NCI-H187 (cell line): ENCODE data around the gene ZMYND15.

Experiments
- DNase-seq, 2 experiments: peaks; one replicate each; lab custom pipeline; 2025; lab: John Stamatoyannopoulos, UW

The ZMYND15 gene

GRCh38 chr17:4715063-4715744 lies 24.4 kb upstream of the ZMYND15 start:
- DNase-seq: no peak

DNA sequence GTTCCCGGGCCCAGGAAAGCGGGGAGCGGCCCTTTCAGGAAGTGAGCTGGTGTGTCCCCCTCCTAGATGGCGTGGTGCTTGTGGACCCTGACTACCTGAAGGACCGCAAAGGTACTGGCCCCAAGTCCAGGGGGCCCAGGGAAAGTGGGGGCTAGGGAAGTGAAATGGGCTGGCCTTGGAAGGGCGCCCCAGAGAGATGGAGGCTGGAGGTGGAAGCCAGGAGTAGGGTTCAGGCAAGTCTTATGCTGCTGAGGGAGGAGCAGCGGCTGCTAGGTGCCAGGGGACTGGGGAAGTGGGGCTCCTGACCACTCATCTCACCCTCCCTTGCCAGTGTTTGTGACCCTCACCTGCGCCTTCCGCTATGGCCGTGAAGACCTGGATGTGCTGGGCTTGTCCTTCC lies 23.6 kb upstream of the ZMYND15 start:
- DNase-seq: no peak

GRCh38 chr17:4717791-4718190 lies 21.8 kb upstream of the ZMYND15 start:
- DNase-seq: no peak

DNA sequence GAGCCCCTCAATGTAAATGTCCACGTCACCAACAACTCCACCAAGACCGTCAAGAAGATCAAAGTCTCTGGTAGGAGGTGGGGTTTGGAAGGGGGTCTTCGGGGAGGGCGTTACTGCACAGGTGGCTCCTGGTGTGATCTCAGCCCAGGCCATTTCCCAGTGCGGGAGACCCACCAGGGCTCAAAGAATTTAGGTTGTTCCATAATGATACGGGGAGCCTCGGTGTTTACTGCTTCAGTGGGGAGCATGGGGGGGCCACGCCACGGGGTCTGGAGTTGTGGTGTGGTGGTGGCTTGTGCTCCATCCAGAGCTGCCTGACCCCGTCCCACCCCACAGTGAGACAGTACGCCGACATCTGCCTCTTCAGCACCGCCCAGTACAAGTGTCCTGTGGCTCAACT lies 21.4 kb upstream of the ZMYND15 start:
- DNase-seq: no peak

DNA sequence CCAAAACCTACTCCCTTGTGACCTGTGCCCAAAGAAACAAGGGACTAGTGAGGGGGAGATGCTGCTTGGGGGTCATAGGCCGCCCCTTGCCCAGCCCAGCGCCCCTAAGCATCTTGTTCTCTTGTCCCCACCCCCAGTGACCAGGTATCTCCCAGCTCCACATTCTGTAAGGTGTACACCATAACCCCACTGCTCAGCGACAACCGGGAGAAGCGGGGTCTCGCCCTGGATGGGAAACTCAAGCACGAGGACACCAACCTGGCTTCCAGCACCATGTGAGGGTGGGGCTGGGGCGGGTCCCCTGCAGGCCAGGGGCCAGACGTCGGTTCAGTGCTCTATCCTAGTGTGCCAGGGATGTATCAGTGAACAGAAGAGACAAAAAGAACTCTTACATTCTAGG lies 20.5 kb upstream of the ZMYND15 start:
- DNase-seq: no peak

DNA sequence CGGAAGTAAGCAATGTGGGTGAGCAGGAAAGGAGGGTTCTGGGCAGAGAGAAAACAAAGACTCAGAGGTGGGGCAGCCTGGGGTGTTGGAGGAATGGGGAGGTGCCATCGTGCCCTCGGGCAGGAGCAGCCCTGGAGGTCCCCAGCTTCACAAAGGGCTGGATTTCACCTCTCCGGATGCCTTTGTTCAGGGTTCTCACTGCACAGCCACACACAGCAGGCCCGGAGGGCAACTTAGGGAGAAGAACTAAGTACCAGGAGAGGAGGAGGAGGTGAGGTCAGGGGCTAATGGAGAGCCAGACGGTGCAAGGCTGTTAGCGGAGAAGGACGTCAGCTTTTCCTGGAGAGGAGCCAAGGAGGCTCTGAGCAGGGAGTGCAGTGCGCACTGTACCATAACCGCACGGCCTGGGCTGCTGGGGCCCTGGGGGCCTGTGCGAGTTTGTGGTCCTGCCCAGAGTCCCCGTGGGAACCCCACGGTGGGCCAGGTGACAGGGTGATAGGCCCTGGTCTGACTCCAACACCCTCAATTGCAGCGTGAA lies 19.9 kb upstream of the ZMYND15 start:
- no peak for DNase-seq

DNA sequence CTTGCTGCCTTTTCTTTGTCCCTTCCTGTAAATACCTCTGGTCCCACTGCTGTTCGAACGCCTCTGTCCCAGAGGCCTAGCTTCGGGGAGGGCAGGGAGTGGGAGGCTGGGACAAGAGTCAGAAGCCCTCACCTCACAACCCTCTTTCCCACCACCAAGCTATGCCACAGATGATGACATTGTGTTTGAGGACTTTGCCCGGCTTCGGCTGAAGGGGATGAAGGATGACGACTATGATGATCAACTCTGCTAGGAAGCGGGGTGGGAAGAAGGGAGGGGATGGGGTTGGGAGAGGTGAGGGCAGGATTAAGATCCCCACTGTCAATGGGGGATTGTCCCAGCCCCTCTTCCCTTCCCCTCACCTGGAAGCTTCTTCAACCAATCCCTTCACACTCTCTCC lies 18.8 kb upstream of the ZMYND15 start:
- no peak for DNase-seq

DNA sequence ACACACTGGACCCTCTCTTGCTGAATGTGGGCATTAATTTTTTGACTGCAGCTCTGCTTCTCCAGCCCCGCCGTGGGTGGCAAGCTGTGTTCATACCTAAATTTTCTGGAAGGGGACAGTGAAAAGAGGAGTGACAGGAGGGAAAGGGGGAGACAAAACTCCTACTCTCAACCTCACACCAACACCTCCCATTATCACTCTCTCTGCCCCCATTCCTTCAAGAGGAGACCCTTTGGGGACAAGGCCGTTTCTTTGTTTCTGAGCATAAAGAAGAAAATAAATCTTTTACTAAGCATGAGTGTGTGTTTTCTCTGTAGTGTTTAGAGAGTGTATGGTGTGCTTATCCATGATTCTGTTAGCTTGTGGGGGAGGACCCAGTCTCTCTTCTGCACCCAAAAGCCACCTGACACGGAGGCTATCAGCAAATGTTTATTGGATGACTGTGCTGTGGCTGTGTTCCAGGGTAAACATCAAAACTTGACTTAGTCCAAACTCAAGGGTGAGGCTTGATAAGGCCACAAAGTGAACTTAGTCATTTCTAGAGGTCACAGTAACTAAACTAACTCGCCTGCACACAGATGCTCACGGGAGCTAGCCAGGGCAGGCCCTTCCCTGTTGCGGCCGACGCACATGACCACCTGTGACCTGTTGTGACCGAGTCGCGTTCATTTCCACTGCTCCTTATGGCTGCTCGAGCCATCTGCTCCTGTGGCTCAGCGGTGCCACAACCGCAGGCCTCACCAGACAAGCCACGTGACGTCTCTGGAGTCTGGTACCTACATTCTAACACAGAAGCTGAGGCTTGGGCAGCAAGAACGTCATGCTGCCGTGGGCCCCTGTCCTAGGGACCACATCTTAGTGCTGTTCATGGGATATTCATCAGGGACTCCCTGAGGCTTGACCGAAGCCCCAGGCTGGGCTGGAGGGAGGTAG lies 18.2 kb upstream of the ZMYND15 start:
- no peak for DNase-seq

- no peak for DNase-seq
Observed at GRCh38 chr17:4722678-4723240, 16.9 kb upstream of the ZMYND15 start.

- no peak for DNase-seq
Observed at GRCh38 chr17:4724650-4725049, 15.0 kb upstream of the ZMYND15 start.

DNA sequence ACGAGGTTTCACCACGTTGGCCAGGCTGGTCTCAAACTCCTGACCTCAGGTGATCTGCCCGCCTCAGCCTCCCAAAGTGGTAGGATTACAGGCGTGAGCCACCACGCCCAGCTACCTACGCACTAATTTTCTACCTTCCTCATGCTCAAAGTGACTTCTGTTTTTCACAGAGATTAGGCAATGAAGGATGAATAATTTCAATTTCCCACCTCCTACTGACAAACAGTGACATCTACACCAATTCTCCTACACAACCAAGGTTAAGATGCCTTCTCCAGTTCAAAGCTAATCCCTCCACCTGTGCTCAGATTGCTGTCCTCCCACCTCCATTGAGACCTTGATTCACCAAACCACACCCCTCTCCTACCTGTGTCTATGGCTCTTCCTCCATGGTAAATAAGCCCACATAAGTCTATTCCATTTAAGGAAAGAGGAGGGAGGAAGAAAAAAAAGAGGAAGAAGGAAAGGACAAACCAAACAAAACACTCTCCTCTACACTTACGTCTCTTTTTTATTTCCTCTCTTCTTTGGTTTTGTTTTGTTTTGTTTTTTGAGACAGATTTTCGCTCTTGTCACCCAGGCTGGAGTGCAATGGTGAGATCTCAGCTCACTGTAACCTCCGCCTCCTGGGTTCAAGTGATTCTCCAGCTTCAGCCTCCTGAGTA lies 13.9 kb upstream of the ZMYND15 start:
- no peak for DNase-seq

DNA sequence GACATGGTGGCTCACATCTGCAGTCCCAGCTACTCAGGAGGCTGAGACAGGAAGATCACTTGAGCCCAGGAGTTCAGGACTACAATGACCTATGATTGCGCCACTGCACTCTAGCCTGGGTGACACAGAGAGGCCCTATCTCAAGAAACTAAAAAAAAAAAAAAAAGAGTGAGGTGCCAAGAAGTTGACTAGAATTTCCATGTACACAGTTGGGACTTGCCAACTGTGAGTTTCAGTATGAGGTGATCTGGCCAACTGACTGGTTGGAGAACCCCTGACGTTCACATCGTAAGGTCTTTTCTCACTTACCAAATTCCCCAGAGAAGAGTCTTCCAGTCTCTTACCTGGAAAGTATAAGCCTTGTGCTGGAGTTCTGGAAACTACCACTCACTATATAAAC lies 11.5 kb upstream of the ZMYND15 start:
- no peak for DNase-seq

- no peak for DNase-seq
Observed at GRCh38 chr17:4733073-4733531, 6.5 kb upstream of the ZMYND15 start.

- DNase-seq: no peak
Observed at GRCh38 chr17:4734857-4735475, 4.7 kb upstream of the ZMYND15 start.

GRCh38 chr17:4735876-4736651 lies 3.6 kb upstream of the ZMYND15 start:
- no peak for DNase-seq

GRCh38 chr17:4738136-4739121 lies 1.2 kb upstream of the ZMYND15 start:
- DNase-seq: no peak

DNA sequence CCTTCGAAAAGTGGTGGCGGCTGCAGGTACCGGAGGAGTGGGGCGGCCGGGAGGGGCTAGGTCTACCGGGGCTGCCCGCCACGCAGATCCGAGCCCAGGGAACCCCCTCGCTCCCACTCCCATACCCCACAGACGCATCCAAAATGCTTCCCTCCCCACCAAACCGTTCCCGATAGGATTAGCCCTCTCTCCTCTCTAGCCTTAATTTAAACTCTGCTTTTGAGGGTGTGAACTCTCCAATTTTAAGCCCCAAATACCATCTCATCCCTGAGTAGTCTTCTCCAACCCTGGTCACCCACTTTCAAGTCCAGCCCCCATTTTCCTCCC lies 355 bp downstream of the ZMYND15 start:
- DNase-seq: no peak

GRCh38 chr17:4740584-4740983 lies 951 bp downstream of the ZMYND15 start:
- DNase-seq: no peak

GRCh38 chr17:4741544-4741943 lies 1.9 kb downstream of the ZMYND15 start:
- DNase-seq: no peak

DNA sequence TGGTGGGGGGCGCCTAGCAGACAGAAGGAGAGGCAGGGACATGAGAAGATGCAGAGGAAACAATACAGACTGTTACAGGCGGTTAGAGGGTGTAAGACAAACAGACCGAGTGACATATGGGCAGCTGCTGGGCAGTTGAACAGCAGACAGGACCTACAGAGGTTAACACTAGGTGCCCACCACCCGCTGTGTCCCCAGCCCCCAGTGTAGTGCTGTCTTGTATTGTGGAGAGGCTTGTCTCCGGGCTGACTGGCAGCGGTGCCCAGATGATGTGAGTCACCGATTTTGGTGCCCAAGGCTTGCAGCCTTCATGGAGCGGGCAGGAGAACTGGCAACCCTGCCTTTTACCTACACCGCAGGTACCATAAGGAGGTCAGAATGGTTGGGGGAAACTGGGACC lies 2.5 kb downstream of the ZMYND15 start:
- DNase-seq: no peak
